GM23248 (cell line): ENCODE results near the gene EXOC2. TPM values are rescaled to one million over a fixed set of nuclear protein-coding genes. Genes with fewer than 3 reads are reported as not detected.

Source experiments
- DNase-seq: peaks from one replicate; pipeline ENCODE4 v3.0.0-alpha.2; 2015
- H2AFZ ChIP-seq: fragments of 200-600 bp; sonication (generic); 2 replicates; pipeline ENCODE4 v1.6.1; 2016; ENCODE audit warnings: antibody characterized with exemption
- H3F3A ChIP-seq: fragments of 200-600 bp; sonication (generic); 2 replicates; pipeline ENCODE4 v1.6.1; 2016; ENCODE audit warnings: mild to moderate bottlenecking, antibody characterized with exemption, mixed run types; ENCODE audit not compliant: insufficient read depth
- H3K27ac ChIP-seq: fragments of 200-600 bp; sonication (generic); 2 replicates; pipeline ENCODE4 v1.5.1; 2016; ENCODE audit warnings: mild to moderate bottlenecking
- H3K27me3 ChIP-seq: fragments of 200-600 bp; sonication (generic); replicated peaks from 2 replicates; pipeline ENCODE4 v1.6.1; 2016; ENCODE audit warnings: mild to moderate bottlenecking; ENCODE audit not compliant: insufficient read depth
- H3K36me3 ChIP-seq: fragments of 200-600 bp; sonication (generic); 2 replicates; pipeline ENCODE4 v1.6.1; 2016; ENCODE audit warnings: low read depth, mild to moderate bottlenecking
- H3K4me1 ChIP-seq: fragments of 200-600 bp; sonication (generic); 2 replicates; pipeline ENCODE4 v1.6.1; 2016; ENCODE audit warnings: mild to moderate bottlenecking; ENCODE audit not compliant: insufficient read depth
- H3K4me2 ChIP-seq: fragments of 200-600 bp; sonication (generic); one replicate; pipeline ENCODE4 v1.6.1; 2016; ENCODE audit warnings: mild to moderate bottlenecking; ENCODE audit not compliant: unreplicated experiment
- H3K4me3 ChIP-seq: fragments of 200-600 bp; sonication (generic); 2 replicates; pipeline ENCODE4 v1.5.1; 2016; ENCODE audit warnings: mild to moderate bottlenecking
- H3K79me2 ChIP-seq: fragments of 200-600 bp; sonication (generic); 2 replicates; pipeline ENCODE4 v1.6.1; 2016; ENCODE audit warnings: mild to moderate bottlenecking; ENCODE audit not compliant: insufficient read depth
- H3K9ac ChIP-seq: fragments of 200-600 bp; sonication (generic); 2 replicates; pipeline ENCODE4 v1.6.1; 2016; ENCODE audit warnings: mild to moderate bottlenecking
- H3K9me2 ChIP-seq: fragments of 200-600 bp; sonication (generic); 2 replicates; pipeline ENCODE4 v1.6.1; 2016; ENCODE audit warnings: mixed run types, mild to moderate bottlenecking, moderate library complexity; ENCODE audit not compliant: insufficient read depth
- H3K9me3 ChIP-seq: fragments of 200-600 bp; sonication (generic); one replicate; pipeline ENCODE4 v1.6.1; 2017; ENCODE audit warnings: low read depth
- H4K20me1 ChIP-seq: fragments of 200-600 bp; sonication (generic); 2 replicates; pipeline ENCODE4 v1.6.0; 2016; ENCODE audit not compliant: insufficient read depth
- EZH2 ChIP-seq: fragments of 200-600 bp; sonication (generic); IDR thresholded peaks from 2 replicates; pipeline ENCODE4 v1.6.1; 2018; ENCODE audit warnings: antibody characterized with exemption, mild to moderate bottlenecking; ENCODE audit not compliant: insufficient read depth, poor library complexity, severe bottlenecking
- EZH2phosphoT487 ChIP-seq: fragments of 200-600 bp; sonication (generic); IDR thresholded peaks from 2 replicates; pipeline ENCODE4 v1.6.1; 2018; ENCODE audit warnings: antibody characterized with exemption, moderate library complexity, mild to moderate bottlenecking, low read depth; ENCODE audit not compliant: insufficient read depth
- WGBS, 2 experiments: methylation state at CpG; one replicate each; pipeline ENCODE4 v1.1.6; 2015 to 2017; ENCODE audit warnings: low lambda C conversion rate in 2 of 2, low coverage in 1 of 2; ENCODE audit errors: missing lambda C conversion rate in 2 of 2; 5-methylcytosine and 5-hydroxymethylcytosine counted together
- in situ Hi-C: fragments of 300-500 bp; cut with MboI; formaldehyde crosslinking; loops from 2 replicates; pipeline ENCODE4 v1.15.0; 2020
- polyA plus RNA-seq: library from polyadenylated mRNA; unstranded; fragments of >200 nt; fragmentation: Nextera tagmentation; extraction: Ambion mirVana; gene quantifications from 2 replicates; pipeline ENCODE4 v1.2.1, GENCODE V29; 2016
- total RNA-seq: library from RNA; depleted of rRNA; stranded (reverse); fragments of >200 nt; shearing (Covaris generic); gene quantifications from 2 replicates; pipeline ENCODE4 v1.2.3, GENCODE V29; 2014

EXOC2 gene
- total and polyA plus RNA-seq, 2 experiments from 2014 or later = 17.5 to 32.9 TPM

GRCh38 chr6:490251-491037, 202.5 kb downstream of the EXOC2 start:
- DNase-seq = no peak
- Histone ChIP-seq H3F3A (no peaks in the 10 kb centered on the region), H3K27ac (no peak overlapping the region), H3K27me3 (no peaks in the 10 kb centered on the region), H2AFZ (no peak overlapping the region), H4K20me1 (no peaks in the 10 kb centered on the region), H3K4me2 (no peak overlapping the region), H3K79me2 (no peaks in the 10 kb centered on the region), H3K36me3 (peaks cover 8% of the 10 kb centered on the region; the same call in 1 of the 2 replicates), H3K9me2 (no peaks in the 10 kb centered on the region), H3K4me3 (no peak overlapping the region), H3K4me1 (no peaks in the 10 kb centered on the region), H3K9ac (no peak overlapping the region), H3K9me3 (no peaks in the 10 kb centered on the region)
- in situ Hi-C loops = no loop called here
- 80 to 84% methylated on average over 6 of the region's 6 CpGs for WGBS, 2 experiments
- no peak for TF ChIP-seq EZH2phosphoT487
- no peak for TF ChIP-seq EZH2

- Histone ChIP-seq H3K79me2 (no peaks in the 10 kb centered on the region), H2AFZ (no peak overlapping the region), H3K36me3 (peaks cover 12% of the 10 kb centered on the region; the same call in 1 of the 2 replicates), H3K27me3 (no peaks in the 10 kb centered on the region), H4K20me1 (no peaks in the 10 kb centered on the region), H3F3A (no peaks in the 10 kb centered on the region), H3K9me3 (no peaks in the 10 kb centered on the region), H3K4me1 (no peaks in the 10 kb centered on the region), H3K4me2 (no peak overlapping the region), H3K9me2 (no peaks in the 10 kb centered on the region), H3K9ac (no peak overlapping the region), H3K4me3 (no peak overlapping the region), H3K27ac (no peak overlapping the region)
- 97 to 98% methylated on average over 11 of the region's 11 CpGs for WGBS, 2 experiments
- DNase-seq = no peak
- in situ Hi-C loops = no loop called here
- TF ChIP-seq EZH2 = no peak
Observed at GRCh38 chr6:489762-490161, 203.2 kb downstream of the EXOC2 start.

GRCh38 chr6:489001-489400, 203.9 kb downstream of the EXOC2 start:
- Histone ChIP-seq H3K4me3 (no peak overlapping the region), H3K9ac (no peak overlapping the region), H4K20me1 (no peaks in the 10 kb centered on the region), H3K4me1 (no peaks in the 10 kb centered on the region), H3K9me2 (no peaks in the 10 kb centered on the region), H3K79me2 (no peaks in the 10 kb centered on the region), H3K9me3 (no peaks in the 10 kb centered on the region), H2AFZ (no peak overlapping the region), H3K27me3 (no peaks in the 10 kb centered on the region), H3K4me2 (no peak overlapping the region), H3K36me3 (peaks cover 13% of the 10 kb centered on the region; the same call in 1 of the 2 replicates), H3K27ac (no peak overlapping the region), H3F3A (no peaks in the 10 kb centered on the region)
- TF ChIP-seq EZH2phosphoT487 (no peak), EZH2 (no peak)
- no peak for DNase-seq
- 98% methylated on average over 4 of the region's 4 CpGs for WGBS, 2 experiments
- in situ Hi-C loops = no loop called here

- H3K4me1 ChIP-seq = no peaks in the 10 kb centered on the region
- H4K20me1 ChIP-seq = no peaks in the 10 kb centered on the region
- no peaks in the 10 kb centered on the region for H3K9me3 ChIP-seq
- no peak overlapping the region for H3K27ac ChIP-seq
- in situ Hi-C loops = no loop called here
- no peaks in the 10 kb centered on the region for H3K27me3 ChIP-seq
- H3F3A ChIP-seq = no peaks in the 10 kb centered on the region
- peaks cover 13% of the 10 kb centered on the region; the same call in 1 of the 2 replicates for H3K36me3 ChIP-seq
- H3K4me3 ChIP-seq = no peak overlapping the region
- H3K9me2 ChIP-seq = no peaks in the 10 kb centered on the region
- H3K4me2 ChIP-seq = no peak overlapping the region
- H3K79me2 ChIP-seq = no peaks in the 10 kb centered on the region
- 97 to 100% methylated on average over 8 to 13 of the region's 13 CpGs for WGBS, 2 experiments
- TF ChIP-seq EZH2 = no peak
- no peak for TF ChIP-seq EZH2phosphoT487
- no peak for DNase-seq
- H2AFZ ChIP-seq = no peak overlapping the region
- no peak overlapping the region for H3K9ac ChIP-seq
Observed at GRCh38 chr6:487956-488355, 205.0 kb downstream of the EXOC2 start.
